ENCODE results near the gene ZNF557. TPM values are rescaled to one million over a fixed set of nuclear protein-coding genes. Genes with fewer than 3 reads are reported as not detected.

The ZNF557 gene
- total RNA-seq, 1 donor from 2014 or later, result 13.5 TPM

DNA sequence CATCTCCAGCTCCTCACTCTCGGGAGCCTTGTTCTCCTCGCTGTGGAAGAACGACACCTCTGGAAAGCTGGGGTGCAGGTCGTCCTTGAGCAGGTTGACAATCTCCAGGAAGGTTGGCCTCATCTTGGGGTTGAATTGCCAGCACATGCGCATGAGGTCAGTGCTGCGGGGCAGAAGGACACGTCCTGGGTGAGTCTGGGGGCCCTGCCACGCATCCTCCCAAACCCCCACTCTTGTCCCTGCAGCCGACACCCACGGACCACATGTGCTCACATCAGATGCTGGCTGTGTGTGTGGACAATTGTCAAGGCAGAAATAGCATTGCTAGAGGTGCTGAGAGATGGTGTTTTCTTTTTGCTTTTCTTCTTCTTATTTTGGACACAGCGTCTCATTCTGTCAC, 47.7 kb downstream of the ZNF557 start:
- Mint-ChIP-seq H3K36me3 (ENCODE audit: unreplicated experiment) (peaks cover 33% of the 10 kb centered on the region), H3K4me3 (ENCODE audit: unreplicated experiment) (no peak overlapping the region), H3K4me1 (ENCODE audit: unreplicated experiment) (no peaks in the 10 kb centered on the region), H3K9me3 (ENCODE audit: unreplicated experiment) (peaks cover 8% of the 10 kb centered on the region), H3K27ac (ENCODE audit: unreplicated experiment) (no peak overlapping the region), H3K27me3 (ENCODE audit: unreplicated experiment) (no peaks in the 10 kb centered on the region)
- TF ChIP-seq, protein P1, sequence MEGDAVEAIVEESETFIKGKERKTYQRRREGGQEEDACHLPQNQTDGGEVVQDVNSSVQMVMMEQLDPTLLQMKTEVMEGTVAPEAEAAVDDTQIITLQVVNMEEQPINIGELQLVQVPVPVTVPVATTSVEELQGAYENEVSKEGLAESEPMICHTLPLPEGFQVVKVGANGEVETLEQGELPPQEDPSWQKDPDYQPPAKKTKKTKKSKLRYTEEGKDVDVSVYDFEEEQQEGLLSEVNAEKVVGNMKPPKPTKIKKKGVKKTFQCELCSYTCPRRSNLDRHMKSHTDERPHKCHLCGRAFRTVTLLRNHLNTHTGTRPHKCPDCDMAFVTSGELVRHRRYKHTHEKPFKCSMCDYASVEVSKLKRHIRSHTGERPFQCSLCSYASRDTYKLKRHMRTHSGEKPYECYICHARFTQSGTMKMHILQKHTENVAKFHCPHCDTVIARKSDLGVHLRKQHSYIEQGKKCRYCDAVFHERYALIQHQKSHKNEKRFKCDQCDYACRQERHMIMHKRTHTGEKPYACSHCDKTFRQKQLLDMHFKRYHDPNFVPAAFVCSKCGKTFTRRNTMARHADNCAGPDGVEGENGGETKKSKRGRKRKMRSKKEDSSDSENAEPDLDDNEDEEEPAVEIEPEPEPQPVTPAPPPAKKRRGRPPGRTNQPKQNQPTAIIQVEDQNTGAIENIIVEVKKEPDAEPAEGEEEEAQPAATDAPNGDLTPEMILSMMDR (IDR thresholded peaks at IDR 0.05), result no peak
- DNase-seq (ENCODE audit: extremely low spot score, unreplicated experiment), result no peak

DNA sequence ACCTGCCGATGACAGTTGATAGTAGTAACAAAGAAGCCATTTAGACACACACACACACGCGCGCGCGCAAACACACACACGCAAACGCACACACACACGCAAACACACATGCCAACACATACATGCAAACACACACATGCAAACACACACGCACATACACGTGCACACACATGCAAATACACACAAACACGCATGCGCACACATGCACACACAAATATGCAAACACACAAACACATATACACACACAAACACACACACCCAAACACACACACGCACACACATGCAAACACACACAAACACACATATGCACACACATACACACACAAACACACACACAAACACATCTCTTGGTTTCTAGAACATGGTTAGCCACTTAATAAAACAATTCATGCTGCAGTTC, 50.1 kb downstream of the ZNF557 start:
- TF ChIP-seq, protein P1 (IDR thresholded peaks at IDR 0.05), result no peak
- Mint-ChIP-seq H3K4me1 (ENCODE audit: unreplicated experiment) (no peaks in the 10 kb centered on the region), H3K36me3 (ENCODE audit: unreplicated experiment) (peaks cover 37% of the 10 kb centered on the region), H3K27me3 (ENCODE audit: unreplicated experiment) (no peaks in the 10 kb centered on the region), H3K4me3 (ENCODE audit: unreplicated experiment) (no peak overlapping the region), H3K9me3 (ENCODE audit: unreplicated experiment) (peaks cover under 1% of the 10 kb centered on the region), H3K27ac (ENCODE audit: unreplicated experiment) (no peak overlapping the region)
- DNase-seq (ENCODE audit: extremely low spot score, unreplicated experiment), result no peak

DNA sequence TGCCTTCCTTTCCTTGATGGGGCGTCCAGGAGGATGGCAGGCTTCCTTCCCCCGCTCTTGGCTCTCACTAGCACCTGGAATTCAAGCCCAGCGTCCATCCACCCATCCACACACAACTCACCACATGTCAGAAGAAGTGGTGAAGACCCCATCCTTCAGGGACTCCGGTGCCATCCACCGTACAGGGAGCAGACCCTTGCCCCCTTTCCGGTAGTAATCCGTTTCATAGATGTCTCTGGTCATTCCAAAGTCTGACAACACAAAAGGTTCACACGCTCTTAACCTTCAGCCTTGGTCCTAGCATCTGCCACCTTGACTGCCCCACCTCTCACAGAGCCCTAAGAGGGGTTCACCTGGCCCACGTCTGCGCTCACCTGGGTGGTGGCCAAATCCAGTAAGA, 51.0 kb downstream of the ZNF557 start:
- Mint-ChIP-seq H3K27me3 (ENCODE audit: unreplicated experiment) (no peaks in the 10 kb centered on the region), H3K9me3 (ENCODE audit: unreplicated experiment) (peaks cover 6% of the 10 kb centered on the region), H3K27ac (ENCODE audit: unreplicated experiment) (no peak overlapping the region), H3K36me3 (ENCODE audit: unreplicated experiment) (peaks cover 46% of the 10 kb centered on the region), H3K4me1 (ENCODE audit: unreplicated experiment) (no peaks in the 10 kb centered on the region), H3K4me3 (ENCODE audit: unreplicated experiment) (no peak overlapping the region)
- DNase-seq (ENCODE audit: extremely low spot score, unreplicated experiment), result no peak
- TF ChIP-seq, protein P1 (IDR thresholded peaks at IDR 0.05), result no peak

DNA sequence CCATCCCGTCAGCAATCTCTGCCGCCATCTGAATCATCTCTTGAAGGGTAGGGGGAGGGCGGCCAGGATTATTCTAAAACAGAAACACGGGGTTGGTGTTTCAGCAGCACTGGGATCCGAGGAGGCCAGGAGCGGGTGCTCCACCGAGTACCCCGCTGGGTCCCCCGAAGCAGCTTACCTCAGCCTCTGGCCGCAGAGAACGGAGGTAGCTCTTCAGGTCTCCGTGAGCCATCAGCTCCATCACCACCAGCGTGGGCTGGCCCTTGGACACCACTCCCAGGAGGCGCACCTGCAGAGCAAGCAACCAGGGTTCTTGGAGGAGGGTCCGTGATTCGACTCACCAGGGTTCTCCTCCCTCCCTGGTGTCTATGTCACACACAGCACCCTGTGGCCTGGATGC, 53.2 kb downstream of the ZNF557 start:
- DNase-seq (ENCODE audit: extremely low spot score, unreplicated experiment), result no peak
- H3K4me3 Mint-ChIP-seq (ENCODE audit: unreplicated experiment), result no peak overlapping the region
- TF ChIP-seq, protein P1 (IDR thresholded peaks at IDR 0.05), result no peak
- H3K4me1 Mint-ChIP-seq (ENCODE audit: unreplicated experiment), result no peaks in the 10 kb centered on the region
- no peak overlapping the region for H3K27ac Mint-ChIP-seq (ENCODE audit: unreplicated experiment)
- H3K36me3 Mint-ChIP-seq (ENCODE audit: unreplicated experiment), result peaks cover 62% of the 10 kb centered on the region
- no peaks in the 10 kb centered on the region for H3K27me3 Mint-ChIP-seq (ENCODE audit: unreplicated experiment)
- H3K9me3 Mint-ChIP-seq (ENCODE audit: unreplicated experiment), result peaks cover 8% of the 10 kb centered on the region

DNA sequence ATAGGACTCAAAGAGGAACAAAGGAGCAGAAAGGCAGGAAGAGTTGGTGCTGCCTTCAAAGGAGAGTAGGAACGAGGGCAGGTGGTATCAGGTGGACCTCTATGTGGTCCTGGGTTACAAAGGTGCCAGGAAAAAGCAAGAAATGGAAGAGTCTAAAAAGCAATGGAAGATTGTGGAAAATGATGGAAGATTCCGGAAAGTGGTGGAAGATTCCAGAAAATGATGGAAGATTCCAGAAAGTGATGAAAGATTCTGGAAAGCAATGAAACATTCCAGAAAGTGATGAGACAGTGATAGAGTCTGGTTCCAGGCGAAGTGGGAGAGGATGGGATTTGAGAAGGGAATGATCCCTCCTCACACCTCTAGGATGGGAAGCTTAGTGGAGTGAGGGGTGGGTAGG, 55.3 kb downstream of the ZNF557 start:
- H3K27ac Mint-ChIP-seq (ENCODE audit: unreplicated experiment), result no peak overlapping the region

More for the DNA sequence above, 55.3 kb downstream of the ZNF557 start:
- Mint-ChIP-seq H3K9me3 (ENCODE audit: unreplicated experiment) (peaks cover 8% of the 10 kb centered on the region), H3K4me1 (ENCODE audit: unreplicated experiment) (no peaks in the 10 kb centered on the region), H3K27me3 (ENCODE audit: unreplicated experiment) (no peaks in the 10 kb centered on the region), H3K36me3 (ENCODE audit: unreplicated experiment) (peaks cover 62% of the 10 kb centered on the region), H3K4me3 (ENCODE audit: unreplicated experiment) (no peak overlapping the region)
- no peak for DNase-seq (ENCODE audit: extremely low spot score, unreplicated experiment)
- TF ChIP-seq, protein P1 (IDR thresholded peaks at IDR 0.05), result no peak

Data from osteocyte (in vitro differentiated cells).